Measurements from ENCODE around the gene STOX2.
"Not testable (repeated sequence)": the region's sequence is repeated elsewhere in the genome, so short reads cannot be mapped to it uniquely, and the experiment has no call there.

STOX2 gene

GRCh38 chr4:184021389-184021788 lies 116.3 kb downstream of the STOX2 start:
- DNase-seq (ENCODE audit: low spot score): no peak

DNA sequence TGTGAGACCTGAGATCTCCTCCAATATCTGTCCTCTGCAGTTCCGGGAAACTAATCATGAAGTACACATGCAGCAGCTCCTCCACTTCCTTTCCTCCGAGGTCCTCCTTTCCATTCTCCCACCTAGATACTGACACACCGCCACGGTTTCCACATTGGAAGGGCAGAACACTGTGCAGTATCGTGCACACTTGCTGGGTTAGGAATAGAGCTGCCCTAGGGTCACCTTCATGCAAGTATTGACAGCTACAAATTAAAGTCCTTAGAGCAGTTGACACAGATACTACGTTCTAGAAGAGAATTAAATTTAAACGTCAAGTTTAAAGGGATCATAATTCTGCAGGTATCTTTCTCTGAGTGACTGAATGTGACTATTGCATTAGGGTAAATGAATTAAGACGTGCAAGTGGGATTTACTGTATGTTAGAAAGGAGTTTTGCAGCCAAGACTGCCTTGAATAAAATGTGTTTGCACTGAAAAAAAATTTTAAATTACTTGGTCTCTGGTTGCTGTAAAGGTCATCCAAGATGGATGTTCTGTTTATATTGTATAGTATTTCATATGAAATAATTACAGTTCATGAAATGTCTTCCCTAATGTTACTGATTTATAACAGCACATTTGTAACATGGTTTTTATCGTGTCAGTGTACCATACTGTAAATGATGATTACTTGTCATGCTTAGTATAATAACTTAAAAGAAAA lies 117.7 kb downstream of the STOX2 start:
- DNase-seq (ENCODE audit: low spot score): no peak

DNA sequence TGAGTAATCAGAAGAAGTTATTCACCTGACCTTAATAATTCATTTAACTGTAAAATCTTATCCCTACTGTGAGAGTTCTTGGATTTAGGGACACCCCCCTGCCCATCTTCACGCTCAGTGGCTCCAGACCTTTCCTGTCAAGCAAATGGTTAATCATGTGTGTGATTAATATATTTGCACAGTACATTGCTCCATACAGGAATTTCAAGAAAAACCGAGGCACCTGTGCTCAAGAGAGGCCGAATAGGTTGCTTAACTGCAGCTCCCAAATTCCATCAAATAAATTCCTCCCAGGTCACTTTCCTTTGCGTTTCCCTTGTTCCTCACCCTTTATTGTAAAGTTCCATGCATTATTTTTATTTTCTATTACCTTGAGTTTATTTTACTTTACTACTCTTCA lies 119.5 kb downstream of the STOX2 start:
- no peak for DNase-seq (ENCODE audit: low spot score)

DNA sequence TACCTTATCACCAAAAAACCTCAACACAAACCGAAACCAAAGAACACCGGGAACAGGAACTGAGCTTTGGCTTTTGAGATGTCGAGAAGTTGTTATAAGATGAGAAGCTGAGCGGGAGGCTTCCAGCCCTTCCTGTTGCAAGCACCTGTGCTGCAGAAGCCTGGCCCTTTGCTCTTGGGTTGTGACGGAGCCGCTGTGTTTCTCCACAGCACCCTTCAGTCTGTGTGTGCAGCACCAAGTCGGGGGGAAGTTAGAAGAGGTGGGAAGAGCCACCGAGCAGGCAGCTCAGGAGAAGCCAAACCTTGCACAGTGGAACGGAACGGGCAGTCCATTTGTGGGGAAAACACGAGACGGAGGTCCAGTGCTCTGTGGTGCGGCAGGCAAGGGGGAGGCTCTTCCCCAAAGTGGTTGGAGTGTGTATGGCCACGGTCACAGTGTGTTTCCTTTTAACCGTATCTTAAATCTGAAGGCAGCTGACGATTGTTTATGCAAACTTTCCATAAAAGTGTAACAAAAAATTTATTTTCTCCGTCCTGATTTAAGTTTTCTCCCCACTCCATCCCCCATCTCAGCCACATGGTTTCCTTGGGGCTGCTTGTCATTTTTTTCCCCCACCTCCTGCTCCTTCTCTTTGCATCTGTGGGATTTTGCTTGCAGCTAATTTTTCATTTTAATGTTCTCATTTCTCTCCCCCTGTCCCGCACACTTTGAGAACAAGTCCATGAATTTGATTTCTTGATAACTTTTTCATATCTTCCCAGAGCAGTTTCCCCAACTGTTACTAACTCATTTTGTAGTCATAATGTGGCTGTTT lies 123.7 kb downstream of the STOX2 start:
- DNase-seq (ENCODE audit: low spot score): no peak

DNA sequence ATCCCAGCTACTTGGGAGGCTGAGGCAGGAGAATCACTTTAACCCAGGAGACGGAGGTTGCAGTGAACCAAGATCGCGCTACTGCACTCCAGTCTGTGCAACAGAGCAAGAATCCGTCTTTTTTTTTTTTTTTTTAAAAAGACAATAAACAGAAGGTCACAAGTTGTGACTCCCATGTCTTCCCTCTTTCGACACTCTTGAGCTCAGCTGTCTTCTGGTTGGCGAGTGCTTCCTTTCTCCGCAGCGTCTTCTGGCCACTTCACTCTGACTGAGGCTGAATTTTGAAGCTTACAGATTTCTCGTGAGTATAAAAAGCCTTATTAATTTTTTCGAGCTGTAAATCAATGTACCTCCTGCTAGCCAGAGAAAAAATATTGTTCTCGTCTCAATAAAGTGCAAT lies 124.9 kb downstream of the STOX2 start:
- DNase-seq (ENCODE audit: low spot score): no peak

- DNase-seq (ENCODE audit: low spot score): no peak
Observed at GRCh38 chr4:184030764-184031163, 125.7 kb downstream of the STOX2 start.

GRCh38 chr4:184032091-184032490 lies 127.0 kb downstream of the STOX2 start:
- DNase-seq (ENCODE audit: low spot score): no peak

- DNase-seq (ENCODE audit: low spot score): peak; percentile 13
Observed at GRCh38 chr4:184039963-184040383, 134.9 kb downstream of the STOX2 start.

DNA sequence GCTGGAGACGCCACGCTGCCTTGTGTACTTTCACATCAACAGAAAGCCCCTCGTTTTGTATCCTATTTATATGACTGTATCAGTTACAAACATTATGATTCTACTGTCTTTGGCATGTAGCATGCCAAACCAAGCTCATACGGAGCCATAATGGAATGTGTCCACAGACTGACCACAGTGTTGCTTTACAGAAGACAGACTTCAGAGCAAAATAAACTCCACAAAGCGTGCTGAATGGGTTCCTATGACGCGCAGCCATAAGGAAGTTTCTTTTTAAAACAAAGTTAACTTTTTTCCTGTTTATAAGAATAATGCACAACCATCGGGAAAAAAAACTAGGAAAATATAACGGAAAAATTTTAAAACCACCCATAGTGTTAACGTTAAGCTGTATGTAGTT lies 136.0 kb downstream of the STOX2 start:
- DNase-seq (ENCODE audit: low spot score): no peak

DNA sequence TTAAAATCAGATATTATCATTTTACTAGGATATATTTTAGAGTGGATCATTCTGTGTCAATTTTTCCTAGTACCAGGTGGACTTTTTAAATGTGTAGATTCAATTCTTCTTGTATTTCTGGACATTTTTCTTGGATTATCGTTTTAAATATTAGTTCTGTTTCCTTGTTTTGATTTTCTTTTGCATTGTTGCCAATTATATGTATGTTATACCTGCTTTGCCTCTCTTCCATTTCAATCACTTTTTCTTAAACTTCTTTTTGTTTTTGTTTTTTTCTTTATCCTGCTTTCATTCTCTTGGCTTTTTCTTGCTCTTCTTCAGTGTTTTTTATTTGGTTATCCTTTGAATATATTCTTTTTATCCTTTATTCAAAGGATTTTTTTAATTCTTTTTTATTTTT lies 141.0 kb downstream of the STOX2 start:
- no peak for DNase-seq (ENCODE audit: low spot score)

- DNase-seq (ENCODE audit: low spot score): not testable (repeated sequence)
Observed at GRCh38 chr4:184051262-184051661, 146.2 kb downstream of the STOX2 start.

DNA sequence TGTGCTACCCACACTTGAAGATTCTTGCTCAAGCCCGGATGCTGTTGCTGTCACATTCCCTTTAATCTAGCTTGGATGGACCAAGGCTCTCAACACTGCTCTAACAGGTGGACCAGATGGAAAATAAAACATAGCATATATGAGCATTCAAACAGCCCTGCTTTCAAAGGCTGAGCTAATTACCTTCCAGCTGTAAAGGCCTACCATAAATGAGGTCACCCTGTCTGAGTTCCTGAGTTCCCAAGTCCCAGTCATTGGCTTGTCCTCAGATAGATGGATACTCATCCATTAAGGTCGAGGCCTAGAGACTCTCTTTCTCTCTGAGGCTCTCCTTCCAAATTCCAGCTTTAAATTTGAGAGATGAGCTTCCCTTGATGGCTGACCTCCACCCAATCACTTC lies 147.5 kb downstream of the STOX2 start:
- DNase-seq (ENCODE audit: low spot score): no peak

DNA sequence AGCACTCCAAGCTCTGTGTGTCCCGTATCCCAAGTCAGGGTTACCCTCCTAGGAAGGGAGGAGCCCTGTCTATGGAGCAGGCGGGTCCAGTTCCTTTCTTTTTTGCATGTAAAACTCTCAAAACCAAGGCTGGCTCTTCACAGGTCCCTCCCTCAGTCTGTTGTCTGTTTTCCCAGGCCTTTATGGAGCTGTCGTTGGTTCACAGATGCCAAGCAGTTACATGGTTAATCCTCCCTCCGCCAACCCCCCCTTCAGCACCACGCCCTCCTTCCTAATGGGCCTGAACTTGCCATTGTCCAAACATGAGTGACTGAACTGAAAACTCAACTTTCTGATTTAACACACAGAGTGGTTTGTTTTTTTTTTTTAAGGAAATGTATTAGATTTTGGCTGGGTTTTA lies 148.3 kb downstream of the STOX2 start:
- DNase-seq (ENCODE audit: low spot score): no peak

DNA sequence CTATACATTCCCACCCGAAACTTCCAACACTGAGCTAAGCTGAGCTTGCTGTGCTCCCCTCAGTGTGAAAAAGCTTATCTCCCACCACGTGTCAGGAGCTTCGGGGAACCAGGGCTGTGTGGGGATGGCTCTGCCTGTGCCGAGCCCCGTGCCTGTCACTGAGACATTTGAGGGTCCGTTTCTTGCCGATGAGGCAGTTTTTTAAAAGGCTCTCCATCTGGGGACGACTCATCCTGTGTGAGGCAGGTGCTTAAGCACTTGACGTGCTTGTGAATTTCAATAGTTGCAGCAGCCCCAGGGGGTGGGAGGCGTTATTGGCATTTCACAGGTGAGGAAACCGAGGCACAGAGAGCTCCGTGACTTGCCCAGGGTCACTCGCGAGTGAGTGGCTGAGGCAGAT lies 151.8 kb downstream of the STOX2 start:
- DNase-seq (ENCODE audit: low spot score): no peak

DNA sequence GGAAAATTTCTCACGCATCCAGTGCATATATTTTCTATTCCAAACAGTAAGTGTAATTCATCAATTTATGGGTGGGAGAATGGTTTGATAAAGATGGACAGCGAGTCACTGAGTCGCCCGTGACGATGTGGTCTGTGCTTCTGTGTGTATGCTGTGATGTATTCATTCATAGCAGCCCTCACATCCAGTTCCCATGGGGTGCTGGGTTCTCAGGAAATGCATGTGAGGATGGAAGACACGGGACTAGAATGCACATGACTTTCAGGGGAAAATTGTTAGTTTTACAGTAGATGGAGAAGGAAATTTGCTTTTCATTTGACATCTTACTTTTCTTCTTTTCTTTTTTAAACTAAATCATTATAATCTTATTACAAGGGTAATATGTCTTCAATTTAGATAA lies 152.9 kb downstream of the STOX2 start:
- peak; percentile 21 for DNase-seq (ENCODE audit: low spot score)

GRCh38 chr4:184059099-184059498 lies 154.0 kb downstream of the STOX2 start:
- no peak for DNase-seq (ENCODE audit: low spot score)

GRCh38 chr4:184061582-184061981 lies 156.5 kb downstream of the STOX2 start:
- DNase-seq (ENCODE audit: low spot score): no peak

GRCh38 chr4:184062769-184063168 lies 157.7 kb downstream of the STOX2 start:
- no peak for DNase-seq (ENCODE audit: low spot score)

- no peak for DNase-seq (ENCODE audit: low spot score)
Observed at GRCh38 chr4:184064877-184065276, 159.8 kb downstream of the STOX2 start.

DNA sequence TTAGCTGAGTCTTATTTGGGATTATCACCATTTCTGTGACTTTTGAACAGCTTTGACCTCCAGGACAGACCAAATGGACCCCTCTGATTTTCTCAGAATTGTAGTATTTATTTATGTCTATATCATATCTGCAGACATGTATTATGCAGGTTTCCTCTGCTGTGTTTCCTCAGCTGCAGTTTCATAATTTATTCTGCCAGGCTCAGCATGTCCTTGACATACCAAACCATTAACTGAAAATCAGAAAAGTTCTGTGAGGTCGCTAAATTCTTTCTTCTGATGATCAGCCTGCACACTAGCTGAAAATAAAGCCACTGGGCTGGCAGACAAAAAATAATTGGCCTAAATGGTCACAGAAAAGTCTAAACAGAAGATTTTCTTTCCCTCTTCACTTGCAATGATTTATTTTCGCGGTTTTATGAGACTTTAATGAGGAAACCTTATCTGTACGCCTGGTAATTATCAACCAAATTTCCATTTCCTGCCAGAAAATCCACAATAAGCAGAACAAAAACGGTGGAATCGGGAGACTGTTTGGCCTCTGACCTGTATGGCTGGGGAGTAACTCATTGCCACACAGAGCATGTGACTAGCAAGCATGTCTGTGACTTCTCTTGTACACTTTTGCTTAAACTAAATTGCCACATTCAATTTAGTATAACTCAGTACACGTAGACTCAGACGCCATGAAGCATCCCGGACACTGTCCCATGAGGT lies 161.6 kb downstream of the STOX2 start:
- DNase-seq (ENCODE audit: low spot score): no peak

DNA sequence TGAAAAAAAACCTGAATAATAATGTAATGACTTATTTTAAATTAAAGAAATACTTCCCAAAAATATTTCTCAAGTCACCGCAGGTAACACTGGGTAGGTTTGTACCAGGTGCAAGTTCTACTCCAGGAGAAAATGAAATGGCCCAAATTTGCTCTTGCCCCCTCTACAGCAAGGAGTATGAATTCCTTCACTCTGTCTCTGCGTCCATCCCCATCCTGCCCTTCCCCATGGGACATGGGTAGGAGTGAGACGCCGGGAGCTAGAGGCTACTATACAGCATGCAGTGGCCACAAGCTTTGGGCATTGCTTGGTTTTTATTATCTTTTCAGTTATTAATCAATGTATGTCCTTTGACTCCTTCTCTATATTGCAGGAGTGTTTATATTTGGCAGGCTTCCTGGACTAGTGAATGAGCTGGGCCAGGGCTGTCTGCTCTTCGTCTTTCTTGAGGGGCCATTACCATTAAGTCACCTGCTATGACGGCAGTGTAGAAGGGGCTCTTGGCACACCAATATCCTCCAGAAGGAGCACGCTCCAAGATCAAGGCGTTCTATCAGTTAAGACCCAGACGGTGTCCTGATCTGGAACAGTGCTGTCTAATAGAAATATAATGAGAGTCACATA lies 162.9 kb downstream of the STOX2 start:
- DNase-seq (ENCODE audit: low spot score): no peak

All from COLO829 (cell line).